Testis (tissue), 2 donors: ENCODE data around the gene TNFSF8.

ENCODE experiments used
- CTCF ChIP-seq, 3 experiments: fragments of 450-650 bp in 2 of 3; fragments of 200-600 bp in 1 of 3; sonication (generic) in 1 of 3; IDR thresholded peaks; one replicate each; pipeline ENCODE4 v1.5.1; 2016 to 2019; ENCODE audit warnings: antibody characterized with exemption in 3 of 3, mild to moderate bottlenecking in 2 of 3, moderate library complexity in 1 of 3
- POLR2A ChIP-seq: fragments of 450-650 bp; IDR thresholded peaks from one replicate; pipeline ENCODE4 v1.6.1; 2017; ENCODE audit warnings: antibody characterized with exemption, mild to moderate bottlenecking, moderate library complexity

- TF ChIP-seq CTCF (IDR thresholded peaks at IDR 0.05), result no peak
- TF ChIP-seq POLR2A, result no peak
These were observed 20.7 kb downstream of the TNFSF8 start for GRCh38 chr9:114909661-114910060.
